Right lobe of liver (tissue), 6 donors: ENCODE data around the gene ARFIP1. TPM values are rescaled to one million over a fixed set of nuclear protein-coding genes. Genes with fewer than 3 reads are reported as not detected.

ENCODE experiments used
- ATAC-seq, 4 donors: fragments of 200-7000 bp; cut with Tn5 transposase; one replicate each; pipeline ENCODE4 v1.9.1; 2020; ENCODE audit warnings: mild to moderate bottlenecking in 4 of 4, moderate library complexity in 4 of 4
- DNase-seq, 3 donors: peaks; one replicate each; pipeline ENCODE4 v3.0.0-alpha.2; 2020
- H3K27ac ChIP-seq, 3 donors: fragments of 200-600 bp; one replicate each; pipeline ENCODE4 v1.8.0; 2022
- H3K27me3 ChIP-seq, 2 donors: fragments of 200-600 bp; one replicate each; pipeline ENCODE4 v1.8.0; 2022
- H3K36me3 ChIP-seq, 4 donors: fragments of 200-600 bp; sonication (generic) in 1 of 4; one replicate each; pipeline versions ENCODE4 v1.5.1 to v1.8.0; 2017 to 2022; ENCODE audit warnings: control low read depth in 1 of 4
- H3K4me1 ChIP-seq, 4 donors: fragments of 200-600 bp; sonication (generic) in 1 of 4; one replicate each; pipeline versions ENCODE4 v1.5.1 to v1.8.0; 2017 to 2022; ENCODE audit warnings: control low read depth in 1 of 4
- H3K4me3 ChIP-seq, 3 donors: fragments of 200-600 bp; one replicate each; pipeline ENCODE4 v1.8.0; 2022
- H3K9me3 ChIP-seq, 4 donors: fragments of 200-600 bp; sonication (generic) in 1 of 4; one replicate each; pipeline versions ENCODE4 v1.5.1 to v1.8.0; 2017 to 2022; ENCODE audit warnings: control low read depth in 1 of 4
- CTCF ChIP-seq, 4 donors: fragments of 200-600 bp in 3 of 4; fragments of 450-650 bp in 1 of 4; IDR thresholded peaks; one replicate each; pipeline versions ENCODE4 v1.5.1 to v1.8.0; 2016 to 2022; ENCODE audit warnings: antibody characterized with exemption in 4 of 4, mild to moderate bottlenecking in 2 of 4
- POLR2A ChIP-seq: fragments of 450-650 bp; IDR thresholded peaks from one replicate; pipeline ENCODE4 v1.6.1; 2017; ENCODE audit warnings: antibody characterized with exemption, mild to moderate bottlenecking
- WGBS: methylation state at CpG from one replicate; pipeline ENCODE4 v1.1.6; 2018; ENCODE audit warnings: low coverage, low lambda C conversion rate; ENCODE audit not compliant: insufficient coverage; ENCODE audit errors: missing lambda C conversion rate; 5-methylcytosine and 5-hydroxymethylcytosine counted together
- intact Hi-C, 2 donors: fragments of 100-400 bp; cut with DNase I; formaldehyde crosslinking; loops; one replicate each; pipeline versions ENCODE4 v1.11.2 to v1.14.1; 2022
- long read RNA-seq: library from polyadenylated mRNA; unstranded; transcript quantifications from one replicate; pipeline ENCODE4 v2.0.0, GENCODE V29; 2019
- total RNA-seq, 6 experiments: library from RNA; depleted of rRNA in 2 of 6; stranded (reverse); fragments of >200 nt in 2 of 6; fragmentation: NEBNext Ultra II Directional in 3 of 6; extraction: Animal tissue kit (Norgen Biotek cat#: 25700) in 3 of 6; gene quantifications; one replicate each; pipeline versions ENCODE4 v1.1.0 to v1.2.4, GENCODE V29; 2016 to 2023
- donor health status: DM: no; HTN: yes; CAD: no.
- donor health status: DM: no; HTN: no; CAD: no.
- donor health status: DM: no; HTN: no; CAD: no.
- donor health status: DM: no; HTN: yes; CAD: no.
- donor health status: DM: no; HTN: yes; CAD: no.

ARFIP1 gene, protein sequence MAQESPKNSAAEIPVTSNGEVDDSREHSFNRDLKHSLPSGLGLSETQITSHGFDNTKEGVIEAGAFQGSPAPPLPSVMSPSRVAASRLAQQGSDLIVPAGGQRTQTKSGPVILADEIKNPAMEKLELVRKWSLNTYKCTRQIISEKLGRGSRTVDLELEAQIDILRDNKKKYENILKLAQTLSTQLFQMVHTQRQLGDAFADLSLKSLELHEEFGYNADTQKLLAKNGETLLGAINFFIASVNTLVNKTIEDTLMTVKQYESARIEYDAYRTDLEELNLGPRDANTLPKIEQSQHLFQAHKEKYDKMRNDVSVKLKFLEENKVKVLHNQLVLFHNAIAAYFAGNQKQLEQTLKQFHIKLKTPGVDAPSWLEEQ
- total RNA-seq, result 10 to 100 TPM in 5 of 6 experiments, 1 to 10 TPM in 1; 9.1 to 19.9 (median 14.1) TPM
- long read RNA-seq, partial matches to known transcripts, result 1 of 4 reads
- long read RNA-seq, other reads (novel, unspliced or antisense), result 1 of 4 reads

- no peaks in the 10 kb centered on the region for H3K27me3 ChIP-seq
- H3K4me3 ChIP-seq, result peak within 1 kb of the TSS; percentile 60 to 83 (median 81)
- no peaks in the 10 kb centered on the region for H3K36me3 ChIP-seq
- ATAC-seq, result peak; percentile 98 to 100 (median 99)
- 2% methylated on average over 32 of the region's 55 CpGs for WGBS
- peaks cover 0 to 10% (median 0%) of the 10 kb centered on the region in 4 donors for H3K4me1 ChIP-seq
- H3K9me3 ChIP-seq, result no peaks in the 10 kb centered on the region
- intact Hi-C loops, result no loop called here
- peak; percentile 99 to 100 (median 99) for DNase-seq
- TF ChIP-seq CTCF (IDR thresholded peaks at IDR 0.05) (peak in 3 of 4 donors; percentile 24 to 49 (median 45)), POLR2A (peak; percentile 49)
- peak within 1 kb of the TSS; percentile 60 to 80 (median 80) for H3K27ac ChIP-seq
Measured at GRCh38 chr4:152779513-152780266, at the start of gene ARFIP1, which contains the start of gene TIGD4. Gene ARFIP1 (plus strand): TSS chr4:152779954. CDS start chr4:152829634, 49,680 bp downstream. Gene TIGD4 (minus strand): TSS chr4:152779730. CDS start chr4:152771004, 8,726 bp downstream.

DNA sequence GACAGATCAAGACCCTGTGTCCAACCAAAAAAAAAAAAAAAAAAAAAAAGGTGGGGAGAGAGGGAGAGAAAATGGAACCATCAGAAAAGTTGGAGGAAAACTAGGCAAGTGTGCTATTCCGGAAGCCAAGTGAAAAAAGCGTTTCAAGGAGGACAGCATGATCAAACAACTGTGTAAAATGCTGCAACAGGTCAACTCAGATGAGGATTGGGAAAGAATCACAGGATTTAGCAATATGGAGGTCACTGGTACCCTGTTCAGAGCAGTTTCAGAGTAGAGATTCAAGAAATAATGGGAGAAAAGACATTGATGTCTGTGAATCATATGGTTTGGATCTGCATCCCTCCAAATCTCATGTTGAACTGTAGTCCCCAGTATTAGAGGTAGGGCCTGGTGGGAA, 47.8 kb upstream of the ARFIP1 start:
- H3K4me1 ChIP-seq, result no peaks in the 10 kb centered on the region
- no peak overlapping the region for H3K4me3 ChIP-seq
- no peak overlapping the region for H3K27ac ChIP-seq
- no peaks in the 10 kb centered on the region for H3K36me3 ChIP-seq
- no peaks in the 10 kb centered on the region for H3K9me3 ChIP-seq
- no peaks in the 10 kb centered on the region for H3K27me3 ChIP-seq
- no peak for DNase-seq
- intact Hi-C loops, result no loop called here
- WGBS, result 24% methylated on average over 2 of the region's 2 CpGs
- TF ChIP-seq POLR2A (no peak), CTCF (IDR thresholded peaks at IDR 0.05) (no peak)
- ATAC-seq, result peak in 1 of 4 donors; percentile 70

DNA sequence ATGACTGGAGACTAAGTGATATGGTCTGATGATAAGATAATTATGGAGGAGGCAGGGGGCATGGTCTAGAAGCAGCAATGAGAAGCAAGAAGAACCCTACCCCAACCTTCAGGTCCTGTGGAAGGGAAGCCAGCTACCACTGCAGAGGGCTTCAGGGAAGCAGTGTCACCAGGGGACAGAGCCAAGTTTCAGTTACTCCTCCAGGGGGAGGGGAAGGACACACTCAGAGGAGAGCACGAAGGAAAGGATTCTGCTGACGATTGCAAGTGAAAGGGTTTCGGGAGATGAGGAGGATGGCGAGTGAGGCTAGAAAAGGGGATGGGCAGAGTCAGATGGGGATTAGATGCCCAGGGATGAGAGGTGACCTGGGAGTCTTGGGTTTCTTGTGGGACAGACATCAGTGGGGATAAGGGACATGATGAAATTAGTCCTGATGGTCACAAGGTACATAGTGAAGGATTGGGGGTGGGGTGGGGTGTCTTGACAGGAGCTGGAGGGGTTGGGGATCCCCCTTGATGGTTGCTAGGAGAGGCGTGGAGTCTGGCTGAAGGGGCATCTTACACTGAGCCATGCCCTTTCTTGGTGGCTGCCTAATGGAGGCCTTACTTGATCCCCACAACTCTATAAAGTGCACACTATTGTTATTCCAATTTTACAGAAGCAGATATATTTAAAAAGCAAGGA, 45.6 kb upstream of the ARFIP1 start:
- 75% methylated on average over 4 of the region's 5 CpGs for WGBS

More for the DNA sequence above, 45.6 kb upstream of the ARFIP1 start:
- Histone ChIP-seq H3K27ac (no peak overlapping the region), H3K4me3 (no peak overlapping the region), H3K27me3 (no peaks in the 10 kb centered on the region), H3K36me3 (no peaks in the 10 kb centered on the region), H3K4me1 (no peaks in the 10 kb centered on the region), H3K9me3 (no peaks in the 10 kb centered on the region)
- ATAC-seq, result peak in 3 of 4 donors; percentile 36 to 60 (median 50)
- TF ChIP-seq CTCF (IDR thresholded peaks at IDR 0.05) (no peak), POLR2A (no peak)
- intact Hi-C loops, result no loop called here
- no peak for DNase-seq
